Large intestine (tissue), 3 donors: Measurements from ENCODE around the gene EEFSEC. TPM values are rescaled to one million over a fixed set of nuclear protein-coding genes. Genes with fewer than 3 reads are reported as not detected.

Source experiments
- DNase-seq, 2 donors: peaks; one replicate each; pipeline versions ENCODE4 v3.0.0 to v3.0.0-alpha.2; 2013
- H3K27ac ChIP-seq: one replicate; pipeline ENCODE4 v1.5.1; 2013; ENCODE audit warnings: low read length
- H3K27me3 ChIP-seq: 2 replicates; pipeline ENCODE4 v1.6.1; 2013; ENCODE audit warnings: low read length; ENCODE audit not compliant: control insufficient read depth, insufficient read depth
- H3K36me3 ChIP-seq: 2 replicates; pipeline ENCODE4 v1.6.1; 2013; ENCODE audit warnings: low read length; ENCODE audit not compliant: control insufficient read depth, insufficient read depth
- H3K4me1 ChIP-seq: one replicate; pipeline ENCODE4 v1.6.1; 2013; ENCODE audit warnings: low read length; ENCODE audit not compliant: control insufficient read depth, insufficient read depth
- H3K4me3 ChIP-seq: one replicate; pipeline ENCODE4 v1.5.1; 2013; ENCODE audit warnings: low read length
- H3K9me3 ChIP-seq: one replicate; pipeline ENCODE4 v1.6.1; 2013; ENCODE audit warnings: mild to moderate bottlenecking, low read depth, low read length, moderate library complexity; ENCODE audit not compliant: control insufficient read depth
- WGBS: methylation state at CpG from one replicate; pipeline ENCODE4 v1.1.5; 2013; ENCODE audit warnings: low lambda C conversion rate; ENCODE audit not compliant: insufficient coverage; 5-methylcytosine and 5-hydroxymethylcytosine counted together
- polyA plus RNA-seq: library from polyadenylated mRNA; unstranded; fragments of 120-200 nt; gene quantifications from one replicate; pipeline ENCODE4 v1.2.1, GENCODE V29; 2013

Gene EEFSEC
- polyA plus RNA-seq, 1 donor: 23.9 TPM

- Histone ChIP-seq H3K4me1 (no peaks in the 10 kb centered on the region), H3K27ac (no peak overlapping the region), H3K9me3 (no peaks in the 10 kb centered on the region), H3K4me3 (no peak overlapping the region), H3K36me3 (no peaks in the 10 kb centered on the region), H3K27me3 (no peaks in the 10 kb centered on the region)
- DNase-seq: no peak
- 100% methylated on average over 3 of the region's 11 CpGs for WGBS
Observed at GRCh38 chr3:128229106-128229857, 76.0 kb downstream of the EEFSEC start.

GRCh38 chr3:128231606-128232005, 78.3 kb downstream of the EEFSEC start:
- DNase-seq: no peak
- H3K36me3 ChIP-seq: no peaks in the 10 kb centered on the region
- no peaks in the 10 kb centered on the region for H3K4me1 ChIP-seq
- no CpG with 5 or more reads among the region's 6 CpGs for WGBS
- H3K4me3 ChIP-seq: no peak overlapping the region
- no peaks in the 10 kb centered on the region for H3K27me3 ChIP-seq
- H3K27ac ChIP-seq: no peak overlapping the region
- H3K9me3 ChIP-seq: no peaks in the 10 kb centered on the region

- 44% methylated on average over 2 of the region's 14 CpGs for WGBS
- Histone ChIP-seq H3K9me3 (no peaks in the 10 kb centered on the region), H3K36me3 (no peaks in the 10 kb centered on the region), H3K4me3 (no peak overlapping the region), H3K27me3 (no peaks in the 10 kb centered on the region), H3K27ac (no peak overlapping the region), H3K4me1 (no peaks in the 10 kb centered on the region)
- no peak for DNase-seq
Observed at GRCh38 chr3:128232376-128233178, 79.3 kb downstream of the EEFSEC start.

GRCh38 chr3:128235207-128235926, 82.1 kb downstream of the EEFSEC start:
- no peak for DNase-seq
- Histone ChIP-seq H3K9me3 (no peaks in the 10 kb centered on the region), H3K36me3 (no peaks in the 10 kb centered on the region), H3K27me3 (no peaks in the 10 kb centered on the region), H3K27ac (no peak overlapping the region), H3K4me1 (no peaks in the 10 kb centered on the region), H3K4me3 (no peak overlapping the region)
- WGBS: 80% methylated on average over 1 of the region's 11 CpGs

GRCh38 chr3:128236657-128237056, 83.4 kb downstream of the EEFSEC start:
- H3K27ac ChIP-seq: no peak overlapping the region
- H3K27me3 ChIP-seq: no peaks in the 10 kb centered on the region
- no peak overlapping the region for H3K4me3 ChIP-seq
- H3K36me3 ChIP-seq: no peaks in the 10 kb centered on the region
- no peaks in the 10 kb centered on the region for H3K9me3 ChIP-seq
- H3K4me1 ChIP-seq: no peaks in the 10 kb centered on the region
- WGBS: no CpG with 5 or more reads among the region's 8 CpGs
- DNase-seq: no peak

GRCh38 chr3:128237348-128238183, 84.3 kb downstream of the EEFSEC start:
- 73% methylated on average over 2 of the region's 3 CpGs for WGBS
- Histone ChIP-seq H3K4me3 (no peak overlapping the region), H3K9me3 (no peaks in the 10 kb centered on the region), H3K4me1 (no peaks in the 10 kb centered on the region), H3K27ac (no peak overlapping the region), H3K27me3 (no peaks in the 10 kb centered on the region), H3K36me3 (no peaks in the 10 kb centered on the region)
- no peak for DNase-seq

GRCh38 chr3:128238184-128238489, 84.9 kb downstream of the EEFSEC start:
- no peak overlapping the region for H3K27ac ChIP-seq
- H3K4me1 ChIP-seq: no peaks in the 10 kb centered on the region
- H3K4me3 ChIP-seq: no peak overlapping the region
- H3K9me3 ChIP-seq: no peaks in the 10 kb centered on the region
- H3K36me3 ChIP-seq: no peaks in the 10 kb centered on the region
- no peaks in the 10 kb centered on the region for H3K27me3 ChIP-seq
- no peak for DNase-seq

- WGBS: no CpG with 5 or more reads among the region's 3 CpGs
- Histone ChIP-seq H3K27ac (no peak overlapping the region), H3K4me3 (no peak overlapping the region), H3K27me3 (no peaks in the 10 kb centered on the region), H3K9me3 (no peaks in the 10 kb centered on the region), H3K36me3 (no peaks in the 10 kb centered on the region), H3K4me1 (no peaks in the 10 kb centered on the region)
- no peak for DNase-seq
Observed at GRCh38 chr3:128239304-128239703, 86.0 kb downstream of the EEFSEC start.

GRCh38 chr3:128240232-128240631, 87.0 kb downstream of the EEFSEC start:
- no peak overlapping the region for H3K4me3 ChIP-seq
- H3K9me3 ChIP-seq: no peaks in the 10 kb centered on the region
- no CpG with 5 or more reads among the region's 1 CpG for WGBS
- DNase-seq: no peak
- no peaks in the 10 kb centered on the region for H3K4me1 ChIP-seq
- H3K36me3 ChIP-seq: no peaks in the 10 kb centered on the region
- no peaks in the 10 kb centered on the region for H3K27me3 ChIP-seq
- no peak overlapping the region for H3K27ac ChIP-seq

- Histone ChIP-seq H3K9me3 (no peaks in the 10 kb centered on the region), H3K36me3 (peaks cover 6% of the 10 kb centered on the region), H3K27ac (no peak overlapping the region), H3K4me1 (no peaks in the 10 kb centered on the region), H3K27me3 (no peaks in the 10 kb centered on the region), H3K4me3 (no peak overlapping the region)
- DNase-seq: no peak
- no CpG with 5 or more reads among the region's 5 CpGs for WGBS
Observed at GRCh38 chr3:128241741-128242140, 88.5 kb downstream of the EEFSEC start.
